ENCODE data around the gene HDAC10.

HDAC10 gene

GRCh38 chr22:50250555-50251476, at the start of gene HDAC10:
Gene HDAC10, minus strand, starts transcription at chr22:50251265. Its CDS starts 233 bp downstream, at chr22:50251032.
- DNase-seq: peak; percentile 61 to 77

GRCh38 chr22:50300620-50301257, 49.7 kb upstream of the HDAC10 start:
- no peak for DNase-seq

GRCh38 chr22:50299785-50300619, 48.9 kb upstream of the HDAC10 start:
- no peak for DNase-seq

GRCh38 chr22:50298937-50299784, 48.1 kb upstream of the HDAC10 start:
- DNase-seq: no peak

- no peak for DNase-seq
These were observed 47.2 kb upstream of the HDAC10 start for GRCh38 chr22:50298266-50298637.

GRCh38 chr22:50297510-50298265, 46.6 kb upstream of the HDAC10 start:
- no peak for DNase-seq

- DNase-seq: no peak
These were observed 45.8 kb upstream of the HDAC10 start for GRCh38 chr22:50296658-50297490.

- no peak for DNase-seq
These were observed 43.2 kb upstream of the HDAC10 start for GRCh38 chr22:50294319-50294656.

GRCh38 chr22:50293441-50294318, 42.6 kb upstream of the HDAC10 start:
- DNase-seq: no peak

- no peak for DNase-seq
These were observed 41.8 kb upstream of the HDAC10 start for GRCh38 chr22:50292643-50293440.

GRCh38 chr22:50289942-50290630, 39.0 kb upstream of the HDAC10 start:
- no peak for DNase-seq

- DNase-seq: no peak
These were observed 38.3 kb upstream of the HDAC10 start for GRCh38 chr22:50289151-50289941.

GRCh38 chr22:50287731-50288130, 36.7 kb upstream of the HDAC10 start:
- DNase-seq: no peak

- DNase-seq: no peak
These were observed 35.7 kb upstream of the HDAC10 start for GRCh38 chr22:50286701-50287318.

GRCh38 chr22:50286275-50286674, 35.2 kb upstream of the HDAC10 start:
- DNase-seq: no peak

GRCh38 chr22:50285568-50286229, 34.6 kb upstream of the HDAC10 start:
- DNase-seq: no peak
